ENCODE data around the gene COL7A1. TPM values are rescaled to one million over a fixed set of nuclear protein-coding genes. Genes with fewer than 3 reads are reported as not detected.

COL7A1 gene
- total and polyA plus RNA-seq, 2 of the 13 experiments (the other 11 are each of a cell fraction or from before 2014, with no cell fraction given): 2.7 to 11.7 TPM

- TF ChIP-seq, protein P1, sequence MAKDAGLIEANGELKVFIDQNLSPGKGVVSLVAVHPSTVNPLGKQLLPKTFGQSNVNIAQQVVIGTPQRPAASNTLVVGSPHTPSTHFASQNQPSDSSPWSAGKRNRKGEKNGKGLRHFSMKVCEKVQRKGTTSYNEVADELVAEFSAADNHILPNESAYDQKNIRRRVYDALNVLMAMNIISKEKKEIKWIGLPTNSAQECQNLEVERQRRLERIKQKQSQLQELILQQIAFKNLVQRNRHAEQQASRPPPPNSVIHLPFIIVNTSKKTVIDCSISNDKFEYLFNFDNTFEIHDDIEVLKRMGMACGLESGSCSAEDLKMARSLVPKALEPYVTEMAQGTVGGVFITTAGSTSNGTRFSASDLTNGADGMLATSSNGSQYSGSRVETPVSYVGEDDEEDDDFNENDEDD (CRISPR knock-in tag; IDR thresholded peaks at IDR 0.05; ENCODE audit: borderline replicate concordance): no peak
- TF ChIP-seq ERF (CRISPR knock-in tag; IDR thresholded peaks at IDR 0.05) (peak; percentile 81; the same call in 1 of the 2 replicates), ISX (CRISPR knock-in tag; conservative IDR thresholded peaks at IDR 0.05) (no peak), REPIN1 (CRISPR knock-in tag; IDR thresholded peaks at IDR 0.05; ENCODE audit: borderline replicate concordance, low read depth) (no peak), ZNF747 (CRISPR knock-in tag; IDR thresholded peaks at IDR 0.05; ENCODE audit: borderline replicate concordance) (no peak; the same call in 1 of the 2 replicates), GATAD2A (CRISPR knock-in tag; IDR thresholded peaks at IDR 0.05) (peak; percentile 54), TBX3 (IDR thresholded peaks at IDR 0.05; ENCODE audit: borderline replicate concordance) (peak; percentile 59; the same call in 1 of the 2 replicates), KAT8 (CRISPR knock-in tag; IDR thresholded peaks at IDR 0.05) (peak; percentile 41; the same call in 1 of the 2 replicates), ZKSCAN5 (CRISPR knock-in tag; IDR thresholded peaks at IDR 0.05) (no peak), RXRA (CRISPR knock-in tag; IDR thresholded peaks at IDR 0.05) (no peak), ZNF616 (CRISPR knock-in tag; IDR thresholded peaks at IDR 0.05; ENCODE audit: low read depth) (no peak), GATA4 (IDR thresholded peaks at IDR 0.05; ENCODE audit: borderline replicate concordance, low read depth) (peak; percentile 60; the same call in 1 of the 2 replicates), CENPT (CRISPR knock-in tag; IDR thresholded peaks at IDR 0.05; ENCODE audit: low read depth) (no peak), PHB2 (IDR thresholded peaks at IDR 0.05; ENCODE audit: partially characterized antibody) (no peak), RBM39 (IDR thresholded peaks at IDR 0.05; ENCODE audit: low read depth, low read length, poor library complexity, severe bottlenecking) (no peak), FOXJ3 (CRISPR knock-in tag; IDR thresholded peaks at IDR 0.05; ENCODE audit: borderline replicate concordance) (peak; percentile 35; the same call in 1 of the 2 replicates), ZNF740 (CRISPR knock-in tag; IDR thresholded peaks at IDR 0.05) (no peak), NONO (IDR thresholded peaks at IDR 0.05) (no peak), NONO (CRISPR knock-in tag; conservative IDR thresholded peaks at IDR 0.05) (0 out of 2 replicates have a peak, but pooled peaks have one; percentile 37), MXD4 (CRISPR knock-in tag; IDR thresholded peaks at IDR 0.05) (no peak)
- TF ChIP-seq, protein P2, sequence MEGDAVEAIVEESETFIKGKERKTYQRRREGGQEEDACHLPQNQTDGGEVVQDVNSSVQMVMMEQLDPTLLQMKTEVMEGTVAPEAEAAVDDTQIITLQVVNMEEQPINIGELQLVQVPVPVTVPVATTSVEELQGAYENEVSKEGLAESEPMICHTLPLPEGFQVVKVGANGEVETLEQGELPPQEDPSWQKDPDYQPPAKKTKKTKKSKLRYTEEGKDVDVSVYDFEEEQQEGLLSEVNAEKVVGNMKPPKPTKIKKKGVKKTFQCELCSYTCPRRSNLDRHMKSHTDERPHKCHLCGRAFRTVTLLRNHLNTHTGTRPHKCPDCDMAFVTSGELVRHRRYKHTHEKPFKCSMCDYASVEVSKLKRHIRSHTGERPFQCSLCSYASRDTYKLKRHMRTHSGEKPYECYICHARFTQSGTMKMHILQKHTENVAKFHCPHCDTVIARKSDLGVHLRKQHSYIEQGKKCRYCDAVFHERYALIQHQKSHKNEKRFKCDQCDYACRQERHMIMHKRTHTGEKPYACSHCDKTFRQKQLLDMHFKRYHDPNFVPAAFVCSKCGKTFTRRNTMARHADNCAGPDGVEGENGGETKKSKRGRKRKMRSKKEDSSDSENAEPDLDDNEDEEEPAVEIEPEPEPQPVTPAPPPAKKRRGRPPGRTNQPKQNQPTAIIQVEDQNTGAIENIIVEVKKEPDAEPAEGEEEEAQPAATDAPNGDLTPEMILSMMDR (CRISPR knock-in tag; IDR thresholded peaks at IDR 0.05): 0 out of 2 replicates have a peak, but pooled peaks have one; percentile 7
- TF ChIP-seq, protein P3, sequence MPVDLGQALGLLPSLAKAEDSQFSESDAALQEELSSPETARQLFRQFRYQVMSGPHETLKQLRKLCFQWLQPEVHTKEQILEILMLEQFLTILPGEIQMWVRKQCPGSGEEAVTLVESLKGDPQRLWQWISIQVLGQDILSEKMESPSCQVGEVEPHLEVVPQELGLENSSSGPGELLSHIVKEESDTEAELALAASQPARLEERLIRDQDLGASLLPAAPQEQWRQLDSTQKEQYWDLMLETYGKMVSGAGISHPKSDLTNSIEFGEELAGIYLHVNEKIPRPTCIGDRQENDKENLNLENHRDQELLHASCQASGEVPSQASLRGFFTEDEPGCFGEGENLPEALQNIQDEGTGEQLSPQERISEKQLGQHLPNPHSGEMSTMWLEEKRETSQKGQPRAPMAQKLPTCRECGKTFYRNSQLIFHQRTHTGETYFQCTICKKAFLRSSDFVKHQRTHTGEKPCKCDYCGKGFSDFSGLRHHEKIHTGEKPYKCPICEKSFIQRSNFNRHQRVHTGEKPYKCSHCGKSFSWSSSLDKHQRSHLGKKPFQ (CRISPR knock-in tag; IDR thresholded peaks at IDR 0.05; ENCODE audit: insufficient replicate concordance): no peak
- TF ChIP-seq, protein P4, sequence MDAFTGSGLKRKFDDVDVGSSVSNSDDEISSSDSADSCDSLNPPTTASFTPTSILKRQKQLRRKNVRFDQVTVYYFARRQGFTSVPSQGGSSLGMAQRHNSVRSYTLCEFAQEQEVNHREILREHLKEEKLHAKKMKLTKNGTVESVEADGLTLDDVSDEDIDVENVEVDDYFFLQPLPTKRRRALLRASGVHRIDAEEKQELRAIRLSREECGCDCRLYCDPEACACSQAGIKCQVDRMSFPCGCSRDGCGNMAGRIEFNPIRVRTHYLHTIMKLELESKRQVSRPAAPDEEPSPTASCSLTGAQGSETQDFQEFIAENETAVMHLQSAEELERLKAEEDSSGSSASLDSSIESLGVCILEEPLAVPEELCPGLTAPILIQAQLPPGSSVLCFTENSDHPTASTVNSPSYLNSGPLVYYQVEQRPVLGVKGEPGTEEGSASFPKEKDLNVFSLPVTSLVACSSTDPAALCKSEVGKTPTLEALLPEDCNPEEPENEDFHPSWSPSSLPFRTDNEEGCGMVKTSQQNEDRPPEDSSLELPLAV (CRISPR knock-in tag; conservative IDR thresholded peaks at IDR 0.05; ENCODE audit: low read depth): no peak
Observed at GRCh38 chr3:48623851-48624547, 28.9 kb upstream of the COL7A1 start (continued).

Measured in HepG2 (cell line).